ENCODE results near the gene SLC2A2.

- TF ChIP-seq, protein P1, sequence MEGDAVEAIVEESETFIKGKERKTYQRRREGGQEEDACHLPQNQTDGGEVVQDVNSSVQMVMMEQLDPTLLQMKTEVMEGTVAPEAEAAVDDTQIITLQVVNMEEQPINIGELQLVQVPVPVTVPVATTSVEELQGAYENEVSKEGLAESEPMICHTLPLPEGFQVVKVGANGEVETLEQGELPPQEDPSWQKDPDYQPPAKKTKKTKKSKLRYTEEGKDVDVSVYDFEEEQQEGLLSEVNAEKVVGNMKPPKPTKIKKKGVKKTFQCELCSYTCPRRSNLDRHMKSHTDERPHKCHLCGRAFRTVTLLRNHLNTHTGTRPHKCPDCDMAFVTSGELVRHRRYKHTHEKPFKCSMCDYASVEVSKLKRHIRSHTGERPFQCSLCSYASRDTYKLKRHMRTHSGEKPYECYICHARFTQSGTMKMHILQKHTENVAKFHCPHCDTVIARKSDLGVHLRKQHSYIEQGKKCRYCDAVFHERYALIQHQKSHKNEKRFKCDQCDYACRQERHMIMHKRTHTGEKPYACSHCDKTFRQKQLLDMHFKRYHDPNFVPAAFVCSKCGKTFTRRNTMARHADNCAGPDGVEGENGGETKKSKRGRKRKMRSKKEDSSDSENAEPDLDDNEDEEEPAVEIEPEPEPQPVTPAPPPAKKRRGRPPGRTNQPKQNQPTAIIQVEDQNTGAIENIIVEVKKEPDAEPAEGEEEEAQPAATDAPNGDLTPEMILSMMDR (IDR thresholded peaks at IDR 0.05) = no peak
- TF ChIP-seq POLR2A (IDR thresholded peaks at IDR 0.05) = no peak
Measured at GRCh38 chr3:170956647-170957046, 69.9 kb downstream of the SLC2A2 start.
